ENCODE measurements around the gene COL25A1.
A peak's percentile ranks its signal among the peaks of the same experiment; 100 is the strongest.

The COL25A1 gene

GRCh38 chr4:108838451-108838850 is 464.0 kb downstream of the COL25A1 start:
- no peak for DNase-seq

- no peak for DNase-seq
Measured at GRCh38 chr4:108834835-108835384, 467.5 kb downstream of the COL25A1 start.

GRCh38 chr4:108834166-108834834 is 468.2 kb downstream of the COL25A1 start:
- DNase-seq = no peak

GRCh38 chr4:108833046-108833445 is 469.4 kb downstream of the COL25A1 start:
- no peak for DNase-seq

DNA sequence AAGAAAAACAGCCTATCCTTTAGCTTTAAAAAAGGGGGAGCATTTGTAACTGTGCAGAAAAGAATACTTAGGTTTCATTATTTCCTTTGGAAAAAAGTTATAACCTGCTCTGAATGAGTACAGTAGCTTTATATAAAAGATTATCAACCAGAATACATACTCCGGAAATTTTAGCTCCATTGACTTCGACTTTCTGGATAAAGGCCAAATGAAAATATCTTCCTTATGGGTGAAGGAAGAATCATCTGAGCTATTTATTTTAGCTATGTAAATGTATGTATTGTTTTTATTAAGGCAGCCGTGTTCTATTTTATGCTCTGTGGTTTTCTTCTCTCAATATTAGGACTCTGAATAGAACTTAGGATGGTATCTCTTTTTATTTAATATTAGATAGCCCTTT is 470.6 kb downstream of the COL25A1 start:
- DNase-seq = no peak

DNA sequence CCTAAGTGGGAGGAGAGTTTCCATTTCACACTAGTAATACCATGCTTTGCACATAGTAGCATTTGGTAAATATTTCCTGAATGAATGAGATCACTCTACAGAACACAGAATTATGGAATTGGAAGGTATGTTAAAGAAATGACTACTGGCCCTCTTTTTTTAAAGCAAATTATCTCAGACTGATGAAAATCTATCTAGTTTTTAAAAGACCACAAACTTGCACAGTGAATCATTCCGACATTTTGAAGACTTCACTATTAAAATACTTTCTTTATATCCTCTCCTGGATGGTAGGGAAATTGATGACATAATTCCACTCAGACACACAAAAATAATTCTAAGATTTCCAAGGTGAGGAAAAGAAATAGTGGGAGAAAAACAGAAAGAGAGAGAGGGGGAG is 471.2 kb downstream of the COL25A1 start:
- no peak for DNase-seq

DNA sequence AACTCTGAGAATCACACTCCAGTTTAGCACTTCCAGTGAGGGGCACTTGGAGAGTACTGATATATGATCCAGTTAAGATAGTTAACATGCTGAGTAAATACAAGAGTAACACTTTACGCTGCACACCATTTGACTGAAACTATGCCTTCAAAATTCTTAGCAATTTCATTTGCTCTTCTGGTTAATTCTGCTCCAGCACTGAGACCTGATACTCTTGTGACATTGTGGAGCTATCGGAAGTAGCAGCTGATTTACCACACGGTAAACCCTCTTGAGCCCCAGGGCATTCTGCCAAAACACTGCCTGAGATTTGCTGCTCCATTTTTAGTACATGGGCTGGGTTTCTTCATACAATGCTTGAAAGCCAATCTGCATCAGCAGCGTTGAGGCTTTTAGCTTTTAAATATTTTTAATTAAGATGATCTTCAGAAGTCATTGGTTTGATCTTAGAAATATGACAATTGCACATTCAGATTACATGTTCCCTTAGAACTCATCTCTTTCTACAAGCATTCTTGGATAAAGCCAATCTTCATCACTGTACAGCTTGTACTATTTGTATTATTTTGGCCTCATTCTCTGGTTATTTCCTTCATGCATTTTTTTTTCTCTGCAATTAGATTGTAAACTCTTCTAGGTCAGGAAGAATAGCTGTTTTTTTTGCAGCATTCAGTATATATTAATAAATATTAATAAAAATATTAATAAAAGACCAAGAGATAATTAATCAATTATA is 471.8 kb downstream of the COL25A1 start:
- DNase-seq = peak; percentile 86

GRCh38 chr4:108829966-108830492 is 472.4 kb downstream of the COL25A1 start:
- no peak for DNase-seq

GRCh38 chr4:108828620-108829019 is 473.8 kb downstream of the COL25A1 start:
- peak; percentile 22 for DNase-seq

DNA sequence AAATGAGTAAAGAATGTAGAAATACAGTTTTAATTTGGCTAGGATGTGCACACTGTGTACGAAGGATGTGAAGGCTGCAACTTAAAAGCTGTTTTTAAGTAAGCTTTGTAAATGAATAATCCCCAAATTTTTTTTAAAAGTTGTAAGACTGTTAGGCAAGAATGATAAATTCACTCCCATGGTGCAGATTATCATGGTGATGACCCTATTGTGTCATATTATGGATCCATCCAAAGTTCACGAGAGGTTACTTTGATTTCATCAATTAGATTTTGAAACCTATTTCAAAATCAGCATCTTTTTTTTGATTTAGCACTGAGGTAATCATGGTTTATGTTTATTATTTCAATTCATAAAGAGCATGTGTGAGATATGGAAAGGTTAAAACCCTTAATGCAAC is 476.7 kb downstream of the COL25A1 start:
- DNase-seq = no peak

GRCh38 chr4:108821351-108821930 is 481.0 kb downstream of the COL25A1 start:
- no peak for DNase-seq

DNA sequence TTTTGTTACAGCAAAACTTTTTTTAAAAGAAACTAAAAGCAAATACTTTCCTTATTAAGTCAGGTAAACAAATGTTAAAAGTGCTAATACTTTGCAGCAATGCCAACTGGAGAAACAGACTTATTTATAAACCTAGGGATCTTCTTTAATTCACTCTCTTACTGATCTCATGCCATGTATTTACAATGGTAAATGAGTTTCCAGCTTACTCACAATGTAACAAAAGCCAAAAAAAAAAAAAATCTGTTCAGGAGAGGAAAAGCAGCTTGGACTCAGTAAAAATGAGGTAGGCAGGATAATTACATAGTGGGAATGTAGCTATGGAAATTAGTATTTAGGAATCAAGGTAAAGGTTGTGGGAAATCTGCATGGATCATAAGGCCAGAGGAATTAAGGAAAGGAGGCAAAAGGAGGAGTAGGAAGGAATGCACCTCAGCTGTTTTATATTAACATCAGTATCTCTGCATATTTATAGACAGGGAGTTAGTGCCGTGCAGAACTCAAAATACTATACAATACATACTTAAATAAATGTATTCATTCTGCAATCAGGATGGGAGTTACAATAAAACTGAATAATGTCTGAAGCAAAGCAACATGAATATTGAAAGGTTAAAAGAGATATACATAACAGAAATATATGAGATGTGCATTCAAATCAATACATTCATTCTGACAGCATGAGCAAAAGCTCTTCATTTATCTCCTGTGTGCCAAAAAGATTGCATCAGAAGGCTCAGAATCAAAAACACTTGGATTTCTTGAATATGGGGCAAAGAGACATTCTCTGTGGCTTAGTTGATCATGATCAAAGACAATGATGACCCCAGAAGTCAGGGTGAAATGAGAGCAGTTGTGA is 481.7 kb downstream of the COL25A1 start:
- DNase-seq = no peak

GRCh38 chr4:108814326-108814725 is 488.1 kb downstream of the COL25A1 start:
- no peak for DNase-seq

GRCh38 chr4:108813261-108813660 is 489.2 kb downstream of the COL25A1 start:
- DNase-seq = no peak

- DNase-seq = no peak
Measured at GRCh38 chr4:108811486-108811885, 491.0 kb downstream of the COL25A1 start.

DNA sequence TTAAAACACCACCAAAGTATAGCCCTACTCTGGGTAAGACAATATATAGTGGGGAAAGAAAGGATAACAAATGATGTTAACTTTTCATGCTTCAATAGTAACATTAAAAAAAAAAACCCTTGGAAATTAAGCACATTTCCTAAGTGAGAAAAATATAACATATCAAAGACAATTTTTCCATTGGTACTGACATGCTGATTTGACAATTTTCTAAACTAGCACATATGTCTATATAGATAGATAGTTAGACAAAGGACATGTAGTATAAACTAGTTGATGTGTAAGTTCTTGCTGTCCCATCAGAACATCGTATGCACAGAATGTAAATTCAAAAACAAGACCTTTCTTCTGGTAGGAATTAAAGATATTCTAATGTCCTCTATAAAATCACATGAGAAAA is 492.4 kb downstream of the COL25A1 start:
- no peak for DNase-seq

DNA sequence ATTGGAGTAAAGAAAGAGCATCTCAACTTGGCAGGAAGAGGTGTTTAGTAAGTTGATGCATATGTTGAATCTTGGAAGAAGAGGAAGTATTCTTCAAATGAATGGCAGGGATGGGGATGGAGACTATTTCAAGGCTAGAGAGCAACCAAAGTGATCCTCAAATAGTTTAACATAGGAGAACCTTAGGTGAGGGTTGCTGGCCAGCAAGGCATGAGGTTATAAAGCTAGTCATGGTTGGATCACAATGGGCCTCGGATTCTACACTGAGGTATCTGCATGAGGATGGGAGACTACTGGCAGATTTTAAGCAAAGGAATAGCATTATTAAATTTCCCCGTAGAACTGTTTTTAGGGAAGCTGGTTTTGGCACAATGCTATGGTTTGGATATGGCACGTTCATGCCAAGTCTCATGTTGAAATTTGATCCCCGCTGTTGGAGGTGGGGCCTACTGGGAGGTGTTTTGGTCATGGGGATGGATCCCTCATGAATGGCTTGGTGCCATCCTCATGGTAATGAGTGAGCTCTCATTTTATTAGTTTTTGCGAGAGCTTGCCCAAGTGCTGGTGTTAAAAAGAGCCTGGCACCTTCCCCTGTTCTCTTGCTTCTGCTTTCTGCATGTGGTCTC is 497.7 kb downstream of the COL25A1 start:
- no peak for DNase-seq

DNA sequence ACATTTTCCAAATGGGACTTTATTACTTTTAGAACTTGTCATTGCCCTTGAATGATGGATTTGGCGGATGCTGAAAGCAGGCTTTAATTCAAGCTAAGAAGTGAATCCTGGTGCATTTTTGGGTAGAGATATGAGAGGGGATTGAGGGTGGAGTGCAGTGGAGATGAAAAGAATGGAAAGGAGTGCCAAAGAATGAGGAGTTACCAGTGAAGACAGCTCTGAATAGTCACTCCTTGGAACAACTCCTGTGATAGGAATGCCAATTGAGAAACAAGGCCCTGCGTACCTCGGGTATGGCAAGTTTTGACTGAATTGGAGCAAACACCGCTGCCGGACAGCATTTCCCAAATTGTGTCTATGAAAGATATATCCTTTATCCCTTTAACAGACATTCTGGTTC is 503.2 kb downstream of the COL25A1 start:
- DNase-seq = no peak

DNA sequence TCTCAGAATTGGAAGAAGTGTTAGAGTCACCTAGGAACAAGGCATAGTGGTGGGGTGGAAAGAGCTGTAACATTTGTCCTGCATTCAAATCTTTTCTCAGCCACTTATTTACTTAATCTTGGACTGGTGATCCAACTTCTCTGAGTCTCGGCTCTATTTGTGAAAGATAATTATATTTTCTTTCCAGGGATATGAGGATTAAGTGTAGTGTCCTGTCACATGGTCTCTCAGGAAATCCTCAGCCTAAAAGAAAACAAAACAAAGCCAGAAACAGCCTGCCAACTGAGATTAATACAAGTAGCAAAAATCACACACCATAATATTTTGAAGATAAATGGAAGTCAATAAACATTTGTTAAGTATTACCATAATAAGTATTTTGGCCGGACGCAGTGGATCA is 506.3 kb downstream of the COL25A1 start:
- no peak for DNase-seq

GRCh38 chr4:108795733-108796132 is 506.7 kb downstream of the COL25A1 start:
- no peak for DNase-seq

DNA sequence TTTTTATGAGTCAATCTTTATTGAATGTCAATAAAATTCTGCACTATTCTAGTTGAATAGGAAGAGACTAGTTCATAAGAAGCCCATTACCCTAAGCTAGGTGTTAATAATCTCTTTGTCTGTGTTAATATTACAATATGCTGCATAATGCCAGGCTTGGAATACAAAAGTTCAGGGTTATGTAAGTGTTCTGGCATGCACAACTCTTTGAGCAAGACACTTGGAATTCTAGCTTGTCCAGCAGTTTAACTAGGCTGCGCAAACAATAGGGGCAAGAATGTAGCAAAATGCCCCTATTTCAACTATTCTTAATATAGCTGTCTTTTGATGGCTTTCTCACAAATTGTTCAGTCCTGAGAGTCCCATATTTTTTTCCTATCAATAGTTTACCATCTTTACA is 508.3 kb downstream of the COL25A1 start:
- no peak for DNase-seq

GRCh38 chr4:108793415-108793814 is 509.0 kb downstream of the COL25A1 start:
- DNase-seq = no peak

Data from NCI-H1092 (cell line).